ENCODE results near the gene CD19. TPM values are rescaled to one million over a fixed set of nuclear protein-coding genes. Genes with fewer than 3 reads are reported as not detected.
A peak's percentile ranks its signal among the peaks of the same experiment; 100 is the strongest.

CD19 gene
- total and polyA plus RNA-seq, 5 donors from 2014 or later = 0.52 to 2.8 TPM; not detected in 3

- peak overlapping the region; percentile 57 for H3K4me3 ChIP-seq (ENCODE audit: low read depth, low read length)
- H3K4me1 ChIP-seq (ENCODE audit: control insufficient read depth, insufficient read depth, low read length, poor library complexity, severe bottlenecking) = peaks cover 59% of the 10 kb centered on the region
- Mint-ChIP-seq H3K36me3 (peaks cover 36% of the 10 kb centered on the region), H3K9me3 (peaks cover 0 to 7% (median 1%) of the 10 kb centered on the region in 7 donors), H3K27me3 (peaks cover 5% of the 10 kb centered on the region), H3K4me3 (peak overlapping the region; percentile 78 to 99 (median 82)), H3K4me1 (peaks cover 6 to 56% (median 28%) of the 10 kb centered on the region in 4 donors), H3K27ac (peak overlapping the region; percentile 47 to 94 (median 89))
- no peaks in the 10 kb centered on the region for H3K27me3 ChIP-seq (ENCODE audit: control insufficient read depth, insufficient read depth, low read length)
- H3K27ac ChIP-seq (ENCODE audit: insufficient read depth, low read length, poor library complexity, severe bottlenecking) = peak overlapping the region; percentile 80
- DNase-seq (no peak), ATAC-seq (ENCODE audit: low read depth in 2 of 2) (no peak)
- peaks cover 28% of the 10 kb centered on the region for H3K36me3 ChIP-seq (ENCODE audit: control insufficient read depth, insufficient read depth, low read length)
- H3K9me3 ChIP-seq (ENCODE audit: control insufficient read depth in 2 of 2, low read length in 2 of 2) = peaks cover 0 to 6% of the 10 kb centered on the region in 2 experiments
These were observed 52.3 kb downstream of the CD19 start for GRCh38 chr16:28984091-28984490.

- peak within 1 kb of the TSS; percentile 80 for H3K27ac ChIP-seq (ENCODE audit: insufficient read depth, low read length, poor library complexity, severe bottlenecking)
- peaks cover 65% of the 10 kb centered on the region for H3K4me1 ChIP-seq (ENCODE audit: control insufficient read depth, insufficient read depth, low read length, poor library complexity, severe bottlenecking)
- Mint-ChIP-seq H3K9me3 (peaks cover 0 to 7% (median 1%) of the 10 kb centered on the region in 7 donors), H3K27me3 (peaks cover 5% of the 10 kb centered on the region), H3K27ac (peak within 1 kb of the TSS; percentile 89 to 98 (median 96)), H3K4me1 (peaks cover 6 to 62% (median 33%) of the 10 kb centered on the region in 4 donors), H3K36me3 (peaks cover 36% of the 10 kb centered on the region), H3K4me3 (peak within 1 kb of the TSS; percentile 90 to 99 (median 98))
- H3K9me3 ChIP-seq (ENCODE audit: control insufficient read depth in 2 of 2, low read length in 2 of 2) = peaks cover 0 to 6% of the 10 kb centered on the region in 2 experiments
- H3K4me3 ChIP-seq (ENCODE audit: low read depth, low read length) = peak within 1 kb of the TSS; percentile 85
- peak; percentile 68 to 89 (median 82) for DNase-seq
- H3K36me3 ChIP-seq (ENCODE audit: control insufficient read depth, insufficient read depth, low read length) = peaks cover 34% of the 10 kb centered on the region
- no peaks in the 10 kb centered on the region for H3K27me3 ChIP-seq (ENCODE audit: control insufficient read depth, insufficient read depth, low read length)
- peak; percentile 80 to 81 for ATAC-seq (ENCODE audit: low read depth in 2 of 2)
These were observed 52.9 kb downstream of the CD19 start, which contains the start of gene LAT for GRCh38 chr16:28984619-28985135. TSS of gene LAT (plus strand) at chr16:28985052. CDS start at chr16:28985418, 366 bp downstream.

GRCh38 chr16:28985211-28986041 is 53.7 kb downstream of the CD19 start:
- DNase-seq (no peak), ATAC-seq (ENCODE audit: low read depth in 2 of 2) (peak; percentile 21 to 27)
- peaks cover 73% of the 10 kb centered on the region for H3K4me1 ChIP-seq (ENCODE audit: control insufficient read depth, insufficient read depth, low read length, poor library complexity, severe bottlenecking)

GRCh38 chr16:28986046-28986445 is 54.3 kb downstream of the CD19 start:
- peaks cover 29% of the 10 kb centered on the region for H3K36me3 ChIP-seq (ENCODE audit: control insufficient read depth, insufficient read depth, low read length)
- Mint-ChIP-seq H3K4me3 (peak overlapping the region; percentile 90 to 99 (median 98)), H3K9me3 (peaks cover 0 to 7% (median 1%) of the 10 kb centered on the region in 7 donors), H3K4me1 (peaks cover 14 to 72% (median 44%) of the 10 kb centered on the region in 4 donors), H3K27me3 (peaks cover 5% of the 10 kb centered on the region), H3K27ac (peak overlapping the region; percentile 89 to 98 (median 96)), H3K36me3 (peaks cover 42% of the 10 kb centered on the region)
- no peak for DNase-seq
- no peaks in the 10 kb centered on the region for H3K27me3 ChIP-seq (ENCODE audit: control insufficient read depth, insufficient read depth, low read length)
- H3K27ac ChIP-seq (ENCODE audit: insufficient read depth, low read length, poor library complexity, severe bottlenecking) = peak overlapping the region; percentile 80
- H3K9me3 ChIP-seq (ENCODE audit: control insufficient read depth in 2 of 2, low read length in 2 of 2) = peaks cover 0 to 6% of the 10 kb centered on the region in 2 experiments
- peak overlapping the region; percentile 85 for H3K4me3 ChIP-seq (ENCODE audit: low read depth, low read length)
- H3K4me1 ChIP-seq (ENCODE audit: control insufficient read depth, insufficient read depth, low read length, poor library complexity, severe bottlenecking) = peaks cover 77% of the 10 kb centered on the region
- no peak for ATAC-seq (ENCODE audit: low read depth in 2 of 2)

More at GRCh38 chr16:28985211-28986041, 53.7 kb downstream of the CD19 start:
- peaks cover 33% of the 10 kb centered on the region for H3K36me3 ChIP-seq (ENCODE audit: control insufficient read depth, insufficient read depth, low read length)
- peak overlapping the region; percentile 85 for H3K4me3 ChIP-seq (ENCODE audit: low read depth, low read length)
- H3K27me3 ChIP-seq (ENCODE audit: control insufficient read depth, insufficient read depth, low read length) = no peaks in the 10 kb centered on the region
- peak overlapping the region; percentile 89 to 98 (median 96) for H3K27ac Mint-ChIP-seq
- H3K9me3 Mint-ChIP-seq = peaks cover 0 to 7% (median 1%) of the 10 kb centered on the region in 7 donors
- H3K36me3 Mint-ChIP-seq = peaks cover 41% of the 10 kb centered on the region
- H3K9me3 ChIP-seq (ENCODE audit: control insufficient read depth in 2 of 2, low read length in 2 of 2) = peaks cover 0 to 6% of the 10 kb centered on the region in 2 experiments
- peak overlapping the region; percentile 80 for H3K27ac ChIP-seq (ENCODE audit: insufficient read depth, low read length, poor library complexity, severe bottlenecking)
- peaks cover 9 to 70% (median 39%) of the 10 kb centered on the region in 4 donors for H3K4me1 Mint-ChIP-seq
- peak overlapping the region; percentile 90 to 99 (median 98) for H3K4me3 Mint-ChIP-seq
- H3K27me3 Mint-ChIP-seq = peaks cover 5% of the 10 kb centered on the region

- peaks cover 14 to 77% (median 45%) of the 10 kb centered on the region in 4 donors for H3K4me1 Mint-ChIP-seq
- ATAC-seq (ENCODE audit: low read depth in 2 of 2) = no peak
- H3K4me3 Mint-ChIP-seq = peak overlapping the region; percentile 90 to 99 (median 98)
- peak in 1 of 3 donors; percentile 31 for DNase-seq
- H3K27me3 Mint-ChIP-seq = peaks cover 5% of the 10 kb centered on the region
- Histone ChIP-seq H3K9me3 (ENCODE audit: control insufficient read depth in 2 of 2, low read length in 2 of 2) (peaks cover 0 to 5% of the 10 kb centered on the region in 2 experiments), H3K4me3 (ENCODE audit: low read depth, low read length) (peak overlapping the region; percentile 85), H3K27me3 (ENCODE audit: control insufficient read depth, insufficient read depth, low read length) (no peaks in the 10 kb centered on the region), H3K36me3 (ENCODE audit: control insufficient read depth, insufficient read depth, low read length) (peaks cover 25% of the 10 kb centered on the region), H3K27ac (ENCODE audit: insufficient read depth, low read length, poor library complexity, severe bottlenecking) (peak overlapping the region; percentile 80), H3K4me1 (ENCODE audit: control insufficient read depth, insufficient read depth, low read length, poor library complexity, severe bottlenecking) (peaks cover 77% of the 10 kb centered on the region)
- peak overlapping the region; percentile 89 to 98 (median 96) for H3K27ac Mint-ChIP-seq
- H3K36me3 Mint-ChIP-seq = peaks cover 41% of the 10 kb centered on the region
- H3K9me3 Mint-ChIP-seq = peaks cover 0 to 7% (median 1%) of the 10 kb centered on the region in 7 donors
These were observed 54.7 kb downstream of the CD19 start for GRCh38 chr16:28986492-28986891.

- H3K27ac Mint-ChIP-seq = peak overlapping the region; percentile 82 to 89 (median 87)
- Histone ChIP-seq H3K27me3 (ENCODE audit: control insufficient read depth, insufficient read depth, low read length) (no peaks in the 10 kb centered on the region), H3K36me3 (ENCODE audit: control insufficient read depth, insufficient read depth, low read length) (peaks cover 22% of the 10 kb centered on the region), H3K4me3 (ENCODE audit: low read depth, low read length) (peak overlapping the region; percentile 85), H3K27ac (ENCODE audit: insufficient read depth, low read length, poor library complexity, severe bottlenecking) (peak overlapping the region; percentile 80), H3K9me3 (ENCODE audit: control insufficient read depth in 2 of 2, low read length in 2 of 2) (no peaks in the 10 kb centered on the region), H3K4me1 (ENCODE audit: control insufficient read depth, insufficient read depth, low read length, poor library complexity, severe bottlenecking) (peaks cover 74% of the 10 kb centered on the region)
- ATAC-seq (ENCODE audit: low read depth in 2 of 2) = no peak
- peaks cover 0 to 7% (median 1%) of the 10 kb centered on the region in 7 donors for H3K9me3 Mint-ChIP-seq
- peak overlapping the region; percentile 90 to 99 (median 98) for H3K4me3 Mint-ChIP-seq
- DNase-seq = peak in 1 of 3 donors; percentile 34
- peaks cover 5% of the 10 kb centered on the region for H3K27me3 Mint-ChIP-seq
- H3K36me3 Mint-ChIP-seq = peaks cover 35% of the 10 kb centered on the region
- peaks cover 14 to 82% (median 47%) of the 10 kb centered on the region in 4 donors for H3K4me1 Mint-ChIP-seq
These were observed 55.5 kb downstream of the CD19 start for GRCh38 chr16:28987170-28987853.

Measured in CD4-positive, CD25-positive, alpha-beta regulatory T cell (primary cell).